GM12874 (cell line): ENCODE data around the gene RPP25.

Experiments
- TF ChIP-seq, protein P1 (sequence below): IDR thresholded peaks from 2 replicates; pipeline ENCODE4 v1.5.1; 2011; ENCODE audit warnings: low read depth, mild to moderate bottlenecking, control low read depth, low read length, moderate library complexity; ENCODE audit not compliant: insufficient read depth

The RPP25 gene

DNA sequence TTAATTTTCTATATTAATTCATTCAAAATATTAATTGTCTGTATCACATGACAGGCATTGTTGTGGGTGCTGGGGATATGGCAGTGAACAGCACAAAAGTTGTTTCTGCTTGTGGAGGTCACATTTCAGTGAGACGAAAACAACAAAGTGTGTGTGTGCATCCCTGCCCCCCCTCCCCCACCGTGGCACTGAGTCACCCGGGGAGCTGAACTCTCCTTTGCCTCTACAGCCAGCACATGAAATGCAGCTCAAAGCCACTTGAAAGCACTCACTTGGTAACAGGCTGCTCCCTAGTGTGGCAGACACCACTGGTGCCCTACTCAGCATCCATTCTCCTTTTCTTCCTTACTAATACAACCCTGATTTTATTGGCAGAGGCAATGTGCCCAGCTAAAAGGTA, 21.9 kb upstream of the RPP25 start:
- TF ChIP-seq, protein P1, sequence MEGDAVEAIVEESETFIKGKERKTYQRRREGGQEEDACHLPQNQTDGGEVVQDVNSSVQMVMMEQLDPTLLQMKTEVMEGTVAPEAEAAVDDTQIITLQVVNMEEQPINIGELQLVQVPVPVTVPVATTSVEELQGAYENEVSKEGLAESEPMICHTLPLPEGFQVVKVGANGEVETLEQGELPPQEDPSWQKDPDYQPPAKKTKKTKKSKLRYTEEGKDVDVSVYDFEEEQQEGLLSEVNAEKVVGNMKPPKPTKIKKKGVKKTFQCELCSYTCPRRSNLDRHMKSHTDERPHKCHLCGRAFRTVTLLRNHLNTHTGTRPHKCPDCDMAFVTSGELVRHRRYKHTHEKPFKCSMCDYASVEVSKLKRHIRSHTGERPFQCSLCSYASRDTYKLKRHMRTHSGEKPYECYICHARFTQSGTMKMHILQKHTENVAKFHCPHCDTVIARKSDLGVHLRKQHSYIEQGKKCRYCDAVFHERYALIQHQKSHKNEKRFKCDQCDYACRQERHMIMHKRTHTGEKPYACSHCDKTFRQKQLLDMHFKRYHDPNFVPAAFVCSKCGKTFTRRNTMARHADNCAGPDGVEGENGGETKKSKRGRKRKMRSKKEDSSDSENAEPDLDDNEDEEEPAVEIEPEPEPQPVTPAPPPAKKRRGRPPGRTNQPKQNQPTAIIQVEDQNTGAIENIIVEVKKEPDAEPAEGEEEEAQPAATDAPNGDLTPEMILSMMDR, result no peak

DNA sequence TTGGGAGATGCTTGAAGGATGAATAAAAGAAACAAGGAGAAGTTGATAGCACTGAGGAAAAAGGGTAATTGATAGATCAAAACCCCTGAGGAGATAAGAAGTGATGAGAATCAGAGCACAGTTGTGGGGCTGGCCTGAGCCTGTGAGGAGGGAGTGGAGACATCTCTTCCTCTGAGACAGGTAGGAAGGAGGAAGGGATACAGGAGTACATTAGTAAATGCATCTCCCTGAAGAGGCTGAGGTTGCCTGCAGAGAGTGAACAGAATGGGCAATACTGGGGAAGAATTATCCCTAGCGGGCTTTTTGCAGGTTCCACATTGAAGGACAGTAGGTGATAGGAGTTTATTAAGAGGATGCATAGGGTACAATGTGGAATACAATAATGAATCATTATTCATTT, 21.5 kb upstream of the RPP25 start:
- TF ChIP-seq, protein P1, result no peak

DNA sequence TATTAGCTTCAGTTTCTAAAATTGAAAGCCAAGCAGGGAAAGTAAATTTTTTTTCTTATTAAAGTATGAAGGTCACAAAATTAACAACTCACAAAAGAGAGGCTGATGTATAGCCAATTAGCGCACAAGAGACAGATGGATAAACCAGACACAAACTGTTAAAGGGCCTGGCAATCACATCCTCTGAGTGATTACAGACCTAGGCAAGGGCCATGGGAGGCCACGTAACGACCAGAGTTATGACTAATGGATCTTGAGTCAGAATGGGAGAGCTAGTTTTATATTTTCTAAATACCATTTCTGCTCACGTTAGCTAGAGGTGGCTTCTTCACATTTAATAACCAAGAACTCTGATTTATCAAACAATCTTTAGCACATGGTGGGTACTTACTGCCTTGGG, 21.0 kb upstream of the RPP25 start:
- TF ChIP-seq, protein P1, result no peak

DNA sequence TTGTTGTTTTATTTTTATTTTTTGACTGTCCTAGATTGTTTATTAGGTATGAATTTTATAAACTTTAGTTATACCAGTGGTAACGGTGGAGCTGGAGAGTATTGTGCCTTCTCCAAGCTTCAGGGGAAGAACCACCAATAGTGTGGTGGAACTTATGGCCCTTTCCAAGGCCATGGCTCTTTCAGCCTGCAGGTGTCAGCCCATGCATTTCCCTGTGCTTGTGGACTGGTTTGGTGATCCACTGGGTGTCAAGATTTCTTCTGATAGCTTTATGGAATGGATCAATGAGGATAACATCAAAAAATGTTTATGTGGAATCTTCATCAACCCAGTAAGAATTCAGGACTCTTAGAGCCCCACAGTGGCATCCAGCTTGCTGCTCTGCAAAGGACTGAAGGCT, 19.6 kb upstream of the RPP25 start:
- TF ChIP-seq, protein P1, result no peak

DNA sequence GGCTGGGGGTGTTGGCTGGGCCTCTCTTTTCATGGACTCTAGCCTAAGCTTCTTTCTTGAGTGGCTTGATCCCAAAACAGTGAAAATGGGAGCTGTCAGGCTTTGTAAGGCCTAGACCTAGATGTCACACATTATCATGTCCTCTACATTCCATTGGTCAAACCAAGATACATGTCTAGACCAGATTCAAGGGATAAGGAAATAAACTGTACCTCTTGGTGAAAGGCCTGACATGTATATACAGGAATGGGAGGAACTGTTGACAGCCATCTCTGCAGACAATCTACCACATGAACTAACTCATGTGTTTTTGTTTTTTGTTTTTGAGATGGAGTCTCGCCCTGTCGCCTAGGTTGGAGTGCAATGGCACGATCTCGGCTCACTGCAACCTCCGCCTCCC, 11.1 kb upstream of the RPP25 start:
- TF ChIP-seq, protein P1, result no peak

DNA sequence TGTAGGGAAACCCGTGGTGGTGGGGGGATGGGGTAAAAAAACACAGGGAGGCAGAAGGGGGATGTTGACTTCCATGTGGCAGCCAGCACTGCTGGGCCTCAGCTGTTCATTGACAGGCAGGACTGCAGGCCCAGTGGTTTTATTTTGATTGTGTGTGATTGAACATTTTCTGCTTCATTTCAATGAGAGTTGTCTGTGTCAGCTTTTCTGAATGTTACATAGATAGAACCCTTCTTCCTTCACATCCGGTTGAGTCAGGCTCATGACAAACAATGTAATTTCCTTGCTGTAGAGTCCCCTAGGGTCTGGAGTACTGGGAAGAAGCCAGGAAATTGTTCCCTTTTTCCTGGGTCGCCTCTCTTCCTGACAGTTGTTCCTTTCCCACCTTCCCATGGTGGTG, 8.2 kb upstream of the RPP25 start:
- TF ChIP-seq, protein P1, result no peak

DNA sequence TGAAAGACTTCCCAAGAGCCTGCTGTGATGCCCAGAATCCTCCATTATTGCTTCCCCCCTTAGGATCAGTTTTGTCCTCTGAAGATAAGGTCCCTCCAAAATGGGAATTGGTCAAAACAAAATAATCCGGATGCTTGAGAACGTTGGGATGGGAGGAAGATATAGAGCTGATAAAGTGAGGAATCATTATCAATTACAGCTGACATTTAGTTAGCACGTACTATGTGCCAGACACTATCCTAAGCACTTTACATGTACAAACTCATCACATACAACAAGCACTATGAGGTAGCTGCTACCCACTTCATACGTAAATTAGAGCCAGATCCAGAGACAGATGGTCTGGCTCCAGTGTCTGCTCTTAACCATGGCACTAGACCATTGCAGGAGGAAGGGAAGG, 6.6 kb upstream of the RPP25 start:
- TF ChIP-seq, protein P1, result no peak

DNA sequence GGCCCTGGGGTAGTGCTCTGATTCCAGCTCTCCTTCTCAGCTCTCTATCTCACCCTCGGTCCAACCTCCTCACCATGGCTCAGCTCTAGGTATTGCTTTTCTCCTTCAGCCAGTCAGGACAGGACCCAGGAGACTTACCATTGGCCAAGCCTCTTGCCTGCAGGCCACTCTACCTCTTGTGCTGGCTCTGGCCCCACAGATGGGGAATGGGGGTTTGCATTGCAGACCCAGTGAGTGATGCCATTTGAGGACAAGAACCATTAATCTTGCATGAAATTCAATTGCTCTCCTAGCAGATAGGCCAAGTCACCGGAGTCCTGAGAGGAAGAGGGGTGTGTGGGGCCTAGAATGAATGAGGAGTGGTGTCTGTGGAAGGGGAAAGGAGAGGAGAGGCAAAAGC, 6.1 kb upstream of the RPP25 start:
- TF ChIP-seq, protein P1, result no peak
